GM19043 (cell line): ENCODE results near the gene MYCBPAP.

Experiments used
- ATAC-seq: cut with Tn5 transposase; IDR thresholded peaks from one replicate; pipeline ENCODE4 v1.9.1; 2021; ENCODE audit warnings: low read depth; ENCODE audit not compliant: unreplicated experiment

MYCBPAP gene

DNA sequence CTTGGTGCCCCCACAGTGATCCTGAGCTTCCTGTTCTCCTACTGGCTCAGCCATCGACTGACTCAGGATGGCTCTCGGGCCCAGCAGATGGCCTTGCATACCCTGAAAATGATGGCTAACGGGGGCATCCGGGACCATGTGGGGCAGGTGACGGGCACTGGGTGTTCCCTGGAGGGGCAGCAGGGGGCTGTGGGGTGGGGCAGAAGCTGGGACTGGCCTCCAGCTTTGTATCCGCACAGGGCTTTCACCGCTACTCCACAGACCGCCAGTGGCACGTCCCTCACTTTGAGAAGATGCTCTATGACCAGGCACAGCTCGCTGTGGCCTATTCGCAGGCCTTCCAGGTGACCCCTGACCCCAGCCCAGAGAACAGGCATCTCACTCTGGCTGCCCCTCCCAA is 41.7 kb downstream of the MYCBPAP start:
- no peak for ATAC-seq

DNA sequence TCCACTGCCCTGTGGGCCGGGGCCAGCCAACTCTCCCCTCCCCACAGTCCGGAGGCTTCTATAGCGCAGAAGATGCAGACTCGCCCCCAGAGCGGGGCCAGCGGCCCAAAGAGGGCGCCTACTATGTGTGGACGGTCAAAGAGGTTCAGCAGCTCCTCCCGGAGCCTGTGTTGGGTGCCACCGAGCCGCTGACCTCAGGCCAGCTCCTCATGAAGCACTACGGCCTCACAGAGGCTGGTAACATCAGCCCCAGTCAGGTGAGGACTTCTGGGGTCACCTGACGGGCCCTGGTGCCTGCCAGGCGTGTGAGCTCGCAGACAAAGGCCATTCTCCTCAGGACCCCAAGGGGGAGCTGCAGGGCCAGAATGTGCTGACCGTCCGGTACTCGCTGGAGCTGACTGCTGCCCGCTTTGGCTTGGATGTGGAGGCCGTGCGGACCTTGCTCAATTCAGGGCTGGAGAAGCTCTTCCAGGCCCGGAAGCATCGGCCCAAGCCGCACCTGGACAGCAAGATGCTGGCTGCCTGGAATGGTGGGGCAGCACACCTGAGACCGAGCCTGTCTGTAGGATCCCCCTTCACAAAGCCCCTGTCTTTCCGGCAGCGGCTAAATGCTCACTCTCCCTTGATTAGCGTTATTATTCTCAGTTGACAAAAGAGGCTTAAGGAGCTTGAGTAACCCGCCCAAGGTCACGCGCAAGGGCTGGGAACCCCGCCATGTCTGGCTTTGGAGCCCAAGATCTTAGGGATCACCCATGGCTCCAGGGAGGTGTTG is 42.6 kb downstream of the MYCBPAP start:
- ATAC-seq = no peak

DNA sequence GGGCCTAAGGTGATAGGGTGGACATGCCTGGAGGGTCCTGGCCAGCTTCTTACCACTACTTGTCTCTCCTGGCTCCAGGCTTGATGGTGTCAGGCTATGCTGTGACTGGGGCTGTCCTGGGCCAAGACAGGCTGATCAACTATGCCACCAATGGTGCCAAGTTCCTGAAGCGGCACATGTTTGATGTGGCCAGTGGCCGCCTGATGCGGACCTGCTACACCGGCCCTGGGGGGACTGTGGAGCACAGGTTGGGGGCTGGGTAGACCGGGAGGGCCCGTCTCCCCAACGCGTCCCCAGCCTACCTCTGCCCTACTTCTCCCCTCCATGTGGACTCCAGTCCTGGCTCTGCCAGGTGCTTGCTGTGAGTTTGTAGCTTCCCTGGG is 43.2 kb downstream of the MYCBPAP start:
- no peak for ATAC-seq

DNA sequence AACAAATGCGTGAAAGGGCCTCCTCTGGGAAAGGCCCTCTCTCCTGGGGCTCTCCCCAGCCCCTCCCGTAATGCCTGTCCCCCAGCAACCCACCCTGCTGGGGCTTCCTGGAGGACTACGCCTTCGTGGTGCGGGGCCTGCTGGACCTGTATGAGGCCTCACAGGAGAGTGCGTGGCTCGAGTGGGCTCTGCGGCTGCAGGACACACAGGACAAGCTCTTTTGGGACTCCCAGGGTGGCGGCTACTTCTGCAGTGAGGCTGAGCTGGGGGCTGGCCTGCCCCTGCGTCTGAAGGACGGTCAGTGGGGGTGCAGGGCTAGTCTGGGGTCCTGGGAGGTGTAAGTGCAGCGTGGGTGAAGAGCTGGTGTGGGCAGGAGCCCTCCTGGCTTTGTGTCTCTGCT is 43.6 kb downstream of the MYCBPAP start:
- no peak for ATAC-seq

DNA sequence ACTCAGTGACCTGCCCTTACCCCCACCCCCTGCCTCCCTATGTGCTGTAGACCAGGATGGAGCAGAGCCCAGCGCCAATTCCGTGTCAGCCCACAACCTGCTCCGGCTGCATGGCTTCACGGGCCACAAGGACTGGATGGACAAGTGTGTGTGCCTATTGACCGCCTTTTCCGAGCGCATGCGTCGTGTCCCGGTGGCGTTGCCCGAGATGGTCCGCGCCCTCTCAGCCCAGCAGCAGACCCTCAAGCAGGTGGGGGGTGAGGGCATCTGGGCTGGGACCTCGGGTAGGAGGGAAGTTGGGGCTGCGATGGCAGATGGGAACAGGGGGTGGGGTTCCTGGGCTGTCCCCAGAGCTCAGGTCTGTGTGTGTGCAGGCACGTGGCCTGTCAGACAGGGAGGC is 46.0 kb downstream of the MYCBPAP start:
- ATAC-seq = no peak

DNA sequence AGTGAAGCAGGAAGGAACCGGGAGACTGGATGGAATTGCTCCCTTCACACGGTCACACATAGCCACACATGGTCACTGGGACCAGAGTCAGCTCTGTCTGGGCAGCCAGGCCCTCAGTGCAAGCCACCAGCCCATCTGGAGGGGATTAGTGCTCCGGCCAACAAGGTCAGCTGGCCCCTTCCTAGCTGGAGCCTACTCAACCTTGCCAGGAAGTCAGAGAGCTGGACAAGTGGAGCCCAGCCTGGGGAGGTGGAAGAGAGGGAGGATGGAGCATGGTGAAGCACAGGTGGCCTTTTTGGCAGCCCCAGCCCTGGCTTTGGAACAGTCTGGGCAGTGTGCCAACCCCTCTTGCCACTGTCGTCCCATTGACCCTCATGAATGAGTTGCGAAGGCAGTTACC is 48.6 kb downstream of the MYCBPAP start:
- no peak for ATAC-seq

DNA sequence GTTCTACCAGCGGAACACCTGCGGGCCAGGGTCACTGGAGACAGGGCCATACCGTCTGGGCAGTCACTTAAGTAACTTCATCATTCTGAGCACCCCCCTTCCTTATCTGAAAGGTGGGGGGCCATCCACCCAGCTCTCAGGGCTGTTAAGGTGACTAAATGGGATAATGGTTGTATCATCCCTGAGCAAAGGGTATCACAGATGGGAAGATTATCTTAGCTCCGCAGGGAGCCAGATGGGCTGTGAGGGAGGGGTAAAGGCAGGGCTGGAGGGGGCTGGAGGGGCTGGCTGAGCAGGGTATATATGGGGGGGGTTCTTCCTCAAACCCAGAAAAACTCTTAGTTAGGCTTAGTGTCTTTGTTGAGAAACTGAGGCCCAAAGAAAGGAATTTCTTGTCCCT is 49.4 kb downstream of the MYCBPAP start:
- ATAC-seq = no peak

DNA sequence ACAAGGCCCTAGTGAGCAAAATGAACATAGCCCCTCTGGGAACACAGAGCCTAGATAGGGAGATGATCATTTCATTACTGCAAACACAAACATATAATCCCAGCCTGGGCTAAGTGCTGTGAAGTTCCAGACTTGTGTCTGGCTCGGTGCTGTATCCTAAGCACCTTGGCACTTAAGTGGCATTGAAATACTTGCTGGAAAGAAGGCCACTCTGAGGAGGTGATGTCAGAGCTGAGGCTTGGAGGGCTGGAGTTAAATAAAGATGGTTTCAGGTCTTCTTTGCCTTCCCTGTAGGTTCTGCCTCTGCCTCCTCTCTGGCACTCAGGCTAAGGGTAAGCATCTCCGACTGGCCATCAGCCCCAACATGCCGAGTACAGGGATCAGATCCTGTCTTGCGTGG is 49.9 kb downstream of the MYCBPAP start:
- ATAC-seq = no peak

DNA sequence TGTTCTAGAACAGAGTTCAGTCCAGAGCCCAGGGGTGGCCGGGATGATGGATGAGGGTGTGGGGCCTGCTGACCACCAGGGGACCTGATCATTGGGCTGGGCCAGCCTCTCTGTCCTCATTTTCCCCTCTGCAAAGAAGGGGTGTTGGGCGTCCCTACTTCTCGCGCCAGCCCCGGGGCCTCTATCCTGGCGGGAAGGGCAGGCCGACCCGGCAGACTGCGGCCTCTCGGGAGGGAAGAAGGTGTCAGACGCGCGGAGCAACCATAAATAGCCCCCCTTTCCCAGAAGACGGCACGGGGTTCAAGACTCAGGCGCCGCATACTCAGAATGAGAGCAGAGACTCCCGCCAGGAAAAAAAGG is 50.3 kb downstream of the MYCBPAP start:
- ATAC-seq = no peak

DNA sequence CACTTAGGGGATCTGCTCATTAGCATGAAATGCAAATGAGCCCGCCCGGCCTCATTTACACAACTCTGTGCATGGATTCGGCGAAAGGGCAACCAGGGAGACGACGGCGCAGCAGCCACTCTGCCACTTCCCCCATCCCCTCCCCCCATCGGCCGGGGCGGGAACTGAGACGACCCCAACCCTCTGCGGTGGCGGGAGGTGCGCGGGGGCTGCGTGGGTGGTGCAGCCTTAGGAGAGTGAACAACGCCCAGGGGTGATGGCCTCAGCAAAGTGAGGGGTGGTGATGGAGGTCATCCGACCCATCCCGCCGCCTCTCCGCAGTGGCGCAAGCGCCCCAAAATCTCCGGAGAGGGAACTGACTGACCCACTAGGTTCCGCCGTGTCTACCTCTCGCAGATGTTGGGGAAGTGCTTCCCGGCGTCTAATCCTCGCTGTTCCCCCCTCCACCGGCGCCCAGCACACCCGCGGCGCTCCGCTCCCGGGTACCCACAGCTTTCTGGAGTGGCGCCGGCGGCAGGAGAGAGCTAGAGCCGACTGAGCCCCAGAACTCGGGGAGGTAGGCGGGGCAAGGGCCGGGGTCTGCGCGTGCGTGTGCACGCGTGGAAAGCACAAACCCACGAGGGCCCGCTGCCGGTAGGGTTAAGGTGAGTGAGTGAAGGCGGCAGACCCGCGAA is 50.8 kb downstream of the MYCBPAP start:
- no peak for ATAC-seq

DNA sequence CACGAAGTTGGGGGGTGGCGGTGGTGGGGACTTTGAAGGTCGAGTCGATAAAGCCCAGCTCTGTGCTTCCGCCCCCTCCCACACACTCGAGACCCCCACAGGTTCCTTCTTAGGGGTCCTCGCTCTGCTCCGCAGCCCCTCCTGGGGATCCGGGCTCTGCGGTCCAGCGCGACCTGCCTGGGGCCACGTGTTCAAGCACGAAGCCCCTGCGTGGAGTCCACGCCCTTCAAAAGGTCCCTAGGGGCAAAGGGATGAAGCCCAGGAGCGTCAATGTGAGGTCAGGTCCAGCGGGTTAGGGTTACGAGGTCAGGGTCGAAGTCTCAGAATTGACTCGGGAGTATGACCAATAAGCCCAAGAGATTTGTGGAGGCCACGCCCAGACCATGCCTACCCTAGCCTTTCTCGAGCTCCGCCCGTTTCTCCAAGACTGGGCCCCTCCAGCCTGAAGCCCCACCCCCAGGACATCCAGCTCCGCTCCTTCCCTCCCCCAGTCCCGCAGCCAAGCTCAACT is 51.5 kb downstream of the MYCBPAP start:
- ATAC-seq = no peak

DNA sequence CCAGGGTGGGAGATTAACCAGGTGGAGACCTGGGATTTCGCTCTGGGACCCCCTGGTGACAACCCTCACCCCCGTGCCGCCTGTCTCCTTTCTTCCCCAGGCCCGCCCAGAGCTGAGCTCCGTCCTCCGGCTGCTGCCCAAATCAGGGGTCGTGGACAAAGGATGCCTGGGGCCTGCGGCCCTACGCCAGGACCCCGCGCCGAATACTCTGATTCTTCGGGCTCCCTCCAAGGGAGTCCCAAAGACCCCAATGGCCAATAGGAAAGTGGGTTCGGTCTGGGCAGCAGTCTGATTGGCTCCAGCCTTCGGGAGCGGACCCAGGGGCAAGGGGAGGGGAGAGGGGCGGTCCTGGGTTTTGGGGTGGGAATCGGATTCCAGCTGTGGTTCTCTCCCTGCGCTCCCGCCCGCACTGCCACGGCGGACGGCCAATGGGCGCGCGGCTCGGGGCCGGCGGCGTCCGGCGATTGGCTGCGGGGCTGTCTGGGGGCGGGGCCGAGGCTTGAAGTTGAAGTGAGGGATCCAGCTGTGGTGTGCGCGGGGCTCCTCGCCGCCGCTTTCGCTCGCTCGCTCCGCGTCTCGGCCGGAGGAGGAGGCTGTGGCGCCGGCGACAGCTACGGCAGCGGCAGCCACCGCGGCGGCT is 52.1 kb downstream of the MYCBPAP start, which contains the start of gene CACNA1G:
Gene CACNA1G, plus strand, starts transcription at position 531 of the 640 bp plus-strand sequence. CDS start 745 bp downstream, outside the sequence.
- peak; percentile 92 for ATAC-seq

DNA sequence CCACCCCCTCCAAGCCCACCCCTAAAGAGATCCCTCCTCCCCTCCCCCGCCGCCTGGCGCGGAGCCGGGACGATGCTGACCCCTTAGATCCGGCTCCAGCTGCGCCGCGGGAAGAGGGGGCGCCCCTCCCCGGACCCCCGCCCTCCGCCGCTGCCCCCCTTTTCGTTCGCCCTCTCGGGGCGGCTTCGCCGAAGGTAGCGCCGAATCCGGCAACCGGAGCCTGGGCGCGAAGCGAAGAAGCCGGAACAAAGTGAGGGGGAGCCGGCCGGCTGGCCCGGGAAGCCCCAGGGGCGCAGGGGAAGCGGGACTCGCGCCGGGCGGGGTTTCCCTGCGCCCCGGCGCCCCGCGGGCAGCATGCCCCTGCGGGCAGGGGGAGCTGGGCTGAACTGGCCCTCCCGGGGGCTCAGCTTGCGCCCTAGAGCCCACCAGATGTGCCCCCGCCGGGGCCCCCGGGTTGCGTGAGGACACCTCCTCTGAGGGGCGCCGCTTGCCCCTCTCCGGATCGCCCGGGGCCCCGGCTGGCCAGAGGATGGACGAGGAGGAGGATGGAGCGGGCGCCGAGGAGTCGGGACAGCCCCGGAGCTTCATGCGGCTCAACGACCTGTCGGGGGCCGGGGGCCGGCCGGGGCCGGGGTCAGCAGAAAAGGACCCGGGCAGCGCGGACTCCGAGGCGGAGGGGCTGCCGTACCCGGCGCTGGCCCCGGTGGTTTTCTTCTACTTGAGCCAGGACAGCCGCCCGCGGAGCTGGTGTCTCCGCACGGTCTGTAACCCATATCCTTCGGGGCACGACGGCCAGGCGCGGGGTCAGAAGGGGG is 52.9 kb downstream of the MYCBPAP start:
- no peak for ATAC-seq

DNA sequence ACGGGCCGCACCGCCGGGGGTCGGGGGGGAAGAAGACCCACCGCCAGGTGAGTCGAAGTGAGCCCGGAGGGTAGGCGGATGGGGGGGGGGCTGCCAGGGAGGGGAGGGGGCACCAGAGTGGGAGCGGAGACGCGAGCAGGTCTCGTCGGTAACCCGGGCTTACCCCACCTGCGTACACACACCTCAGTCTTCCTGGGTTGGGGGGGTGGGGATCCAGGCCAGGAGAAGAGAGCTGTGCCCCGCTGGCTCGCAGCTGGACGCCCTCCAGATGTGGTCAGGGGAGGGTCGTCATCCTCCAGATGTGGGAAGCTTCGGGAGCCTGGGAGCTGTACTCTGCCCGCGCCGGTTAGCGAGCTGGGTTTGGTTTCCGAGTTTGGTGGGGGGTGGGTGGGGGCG is 53.5 kb downstream of the MYCBPAP start:
- no peak for ATAC-seq

DNA sequence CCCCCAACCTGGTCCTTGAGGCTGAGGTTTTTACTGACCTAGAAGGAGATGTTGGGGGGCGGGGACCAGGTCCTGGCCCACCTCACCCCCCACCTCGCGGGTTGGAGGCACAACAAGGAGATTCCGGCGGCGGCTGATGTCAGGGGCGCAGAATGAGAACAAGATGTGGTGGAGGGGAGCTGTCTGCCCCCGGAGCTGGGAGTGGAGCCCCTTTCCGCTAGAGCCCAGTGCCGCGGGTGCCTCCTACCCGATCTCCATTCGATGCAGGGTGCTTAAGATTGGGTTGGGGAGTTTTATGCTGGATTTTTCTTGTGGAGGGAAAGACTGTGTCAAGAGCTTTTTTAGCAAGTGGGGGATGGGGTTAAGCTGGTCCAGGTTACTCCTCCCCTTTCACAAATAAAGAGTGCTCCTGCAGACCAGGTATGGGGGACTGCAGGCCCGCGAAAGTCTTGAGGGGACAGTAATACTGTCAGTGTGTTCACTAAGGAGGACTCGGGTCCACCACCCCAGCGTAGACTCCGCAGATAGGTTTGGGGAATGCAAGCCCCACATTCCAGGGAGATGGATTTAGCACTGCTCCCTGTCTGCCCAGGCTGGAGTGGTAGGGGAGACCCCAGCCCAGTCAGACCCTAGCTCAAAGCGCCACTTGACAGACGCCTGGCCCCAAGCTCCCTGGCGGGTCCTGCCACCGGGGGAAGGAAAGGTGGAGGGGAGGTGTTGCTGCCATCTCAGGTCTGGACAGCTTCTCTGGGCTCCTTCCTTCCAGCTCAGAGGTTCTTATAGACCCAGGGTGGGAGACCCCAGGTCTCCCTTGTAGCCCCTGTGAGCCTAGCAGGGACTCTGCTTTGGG is 54.2 kb downstream of the MYCBPAP start:
- ATAC-seq = no peak

DNA sequence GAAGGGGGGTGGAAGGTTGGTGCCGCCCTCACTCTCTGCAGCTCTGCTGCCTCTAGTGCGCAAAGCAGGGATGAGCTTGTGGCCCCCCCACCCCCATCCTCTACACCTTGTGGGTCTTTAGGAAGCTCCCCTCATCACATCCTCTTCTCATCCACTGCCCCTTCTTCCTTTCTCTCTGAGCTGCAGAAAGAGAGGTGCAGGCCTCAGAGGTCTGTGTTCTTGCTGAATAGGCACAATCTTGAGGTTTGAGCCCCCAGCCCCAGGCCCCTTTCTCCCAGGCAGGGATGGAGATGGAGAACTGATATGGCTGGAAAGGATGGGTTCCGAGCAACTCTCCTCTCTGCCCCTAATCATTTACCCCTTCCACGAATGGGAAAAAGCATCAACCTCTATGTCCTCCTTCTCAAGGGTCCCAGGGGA is 54.9 kb downstream of the MYCBPAP start:
- no peak for ATAC-seq

DNA sequence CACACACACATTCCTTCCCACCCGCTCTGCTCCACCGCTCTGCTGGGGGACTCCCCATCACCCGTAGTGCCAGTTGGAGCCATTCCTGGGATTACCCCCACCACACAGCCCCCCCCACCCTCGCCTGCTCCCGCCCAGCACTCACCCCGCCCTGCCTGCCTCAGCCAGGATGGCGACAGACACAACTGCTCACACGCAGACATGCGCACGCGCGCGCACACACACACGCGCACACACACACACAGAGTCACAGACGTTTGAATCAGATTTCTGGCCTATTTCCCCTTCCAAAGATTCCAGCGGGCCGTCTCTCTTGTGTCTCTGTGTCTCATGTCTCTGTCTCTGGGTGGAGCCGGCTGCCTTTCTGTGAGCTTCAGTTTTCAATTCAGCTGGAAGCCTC is 56.7 kb downstream of the MYCBPAP start:
- no peak for ATAC-seq

DNA sequence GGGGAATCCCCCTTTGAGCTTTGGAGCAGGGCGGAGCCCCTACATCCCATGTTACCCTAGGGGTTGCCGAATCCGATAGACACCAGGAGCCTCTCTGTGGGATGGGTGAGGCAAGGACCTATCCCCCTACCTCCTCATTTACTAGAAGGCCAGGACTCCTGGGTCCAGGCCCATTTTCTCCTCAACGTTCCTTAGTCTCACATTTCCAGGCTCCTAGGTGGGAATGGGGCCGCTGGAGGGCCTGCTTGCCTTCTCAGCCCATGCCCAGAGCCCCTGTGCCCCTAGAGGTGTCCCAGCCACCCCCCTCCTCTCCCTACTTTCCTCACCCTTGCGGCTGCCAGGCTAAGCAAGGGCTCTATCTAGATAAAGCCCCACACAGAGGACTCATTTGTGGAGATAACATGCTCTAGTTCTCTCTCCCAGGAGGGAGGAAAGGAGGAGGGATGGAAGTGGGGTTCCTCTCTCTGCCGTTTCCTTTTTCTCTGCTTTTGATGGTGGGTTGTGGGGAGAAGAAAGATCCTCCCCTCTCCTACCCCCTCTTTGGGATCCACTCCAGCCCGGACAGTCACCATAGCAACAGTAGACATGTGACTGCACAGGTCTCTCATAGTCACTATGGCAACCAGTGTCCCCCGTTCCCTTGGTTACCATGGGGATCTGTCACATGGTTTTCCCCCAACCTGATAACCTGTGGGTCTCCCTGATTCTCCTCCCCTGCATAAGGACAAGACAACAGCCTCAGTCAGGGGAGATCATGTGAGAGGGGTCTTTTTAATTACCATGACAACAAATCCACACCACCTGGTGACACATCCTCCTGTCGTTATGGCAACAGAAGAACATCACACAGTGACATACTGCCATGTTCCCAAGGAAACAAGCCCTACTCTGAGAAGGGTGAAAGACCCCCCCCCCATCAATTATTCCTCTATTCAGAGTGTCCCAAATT is 57.4 kb downstream of the MYCBPAP start:
- no peak for ATAC-seq

DNA sequence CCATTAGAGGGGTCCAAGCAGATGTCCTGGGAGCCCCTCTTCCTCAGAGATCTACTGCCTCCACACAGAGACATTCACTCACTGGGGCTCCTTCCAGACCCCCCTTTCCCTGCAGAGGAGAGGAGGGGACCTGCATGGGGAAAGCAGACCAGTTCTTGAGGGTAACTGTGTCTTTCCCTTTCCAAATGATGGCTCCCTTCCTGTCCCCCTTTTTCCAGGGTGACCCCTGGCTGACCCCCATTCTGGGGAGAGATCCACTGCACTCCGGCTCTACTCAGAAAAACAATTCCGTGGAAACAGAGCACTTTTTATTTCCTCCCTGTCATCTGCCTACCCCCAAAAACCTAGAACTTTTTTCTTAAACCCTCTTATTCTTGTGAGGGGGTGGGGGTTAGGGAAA is 58.6 kb downstream of the MYCBPAP start:
- ATAC-seq = no peak
